IMR-90 (cell line): ENCODE results near the gene GBP3.

Experiments
- CEBPB ChIP-seq: IDR thresholded peaks from 2 replicates; pipeline ENCODE4 v1.6.1; 2012; ENCODE audit warnings: low read depth, low read length, improper control_type of control experiment
- CTCF ChIP-seq: conservative IDR thresholded peaks from 2 replicates; pipeline ENCODE4 v1.5.1; 2012; ENCODE audit warnings: mild to moderate bottlenecking, low read depth, low read length, improper control_type of control experiment
- MAFK ChIP-seq: IDR thresholded peaks from 2 replicates; pipeline ENCODE4 v1.6.1; 2012; ENCODE audit warnings: low read depth, low read length, improper control_type of control experiment
- SMC3 ChIP-seq: fragments of 150-350 bp; IDR thresholded peaks from 2 replicates; pipeline ENCODE4 v1.6.1; 2016; ENCODE audit warnings: low read depth, mild to moderate bottlenecking, antibody characterized with exemption, low read length, moderate library complexity

GRCh38 chr1:89050649-89051033 lies 28.0 kb upstream of the GBP3 start:
- TF ChIP-seq SMC3: no peak
- TF ChIP-seq CTCF: no peak
- no peak for TF ChIP-seq CEBPB
- TF ChIP-seq MAFK: no peak
